HepG2 (cell line): ENCODE data around the gene SP110. TPM values are rescaled to one million over a fixed set of nuclear protein-coding genes. Genes with fewer than 3 reads are reported as not detected.

Experiments
- ATAC-seq: fragments of 200-7000 bp; cut with Tn5 transposase; 3 replicates; pipeline ENCODE4 v1.9.1; 2020; ENCODE audit warnings: mild to moderate bottlenecking, moderate library complexity
- BruUV-seq: library from RNA; stranded (reverse); fragments of 400-500 nt; replicated peaks from 2 replicates; lab custom pipeline; 2021; lab: Mats Ljungman, UMichigan
- CTCF ChIA-PET: fragments of 300-600 bp; formaldehyde crosslinking; extraction: SDS; loops from one replicate; lab custom pipeline; 2021; ENCODE audit warnings: low total read pairs, inconsistent platforms, low intra/inter-chr PET ratio; lab: Yijun Ruan, JAX
- POLR2A ChIA-PET: fragments of 350-600 bp; sonication (Branson Sonifier 250); formaldehyde crosslinking; loops from one replicate; lab custom pipeline; 2020; ENCODE audit warnings: antibody characterized with exemption, inconsistent platforms; lab: Yijun Ruan, JAX
- DNase-seq: peaks from one replicate; pipeline ENCODE4 v3.0.0-alpha.2; 2015; ENCODE audit warnings: low spot score
- FAIRE-seq: peaks from 3 replicates; lab custom pipeline; 2011; peaks lifted over from hg19 to GRCh38; lab: Jason Lieb, UNC
- H2AFZ ChIP-seq: one replicate; pipeline ENCODE4 v1.6.1; 2011; ENCODE audit warnings: low read length, inconsistent platforms
- H3K27ac ChIP-seq: fragments of 300-600 bp; 3 replicates; pipeline ENCODE4 v1.8.0; 2011; ENCODE audit warnings: mixed run types, mild to moderate bottlenecking, mixed read lengths, low read length, inconsistent platforms; ENCODE audit not compliant: insufficient read depth; ENCODE audit errors: extremely low read length
- H3K27me3 ChIP-seq, 2 experiments: fragments of 200-600 bp in 1 of 2; 2 replicates in 1 of 2; 3 replicates in 1 of 2; pipeline versions ENCODE4 v1.6.0 to v1.8.0; 2011; ENCODE audit warnings: low read length in 2 of 2, mild to moderate bottlenecking in 2 of 2, moderate library complexity in 2 of 2, inconsistent platforms in 1 of 2; ENCODE audit not compliant: insufficient read depth in 2 of 2, control insufficient read depth in 1 of 2
- H3K36me3 ChIP-seq, 2 experiments: fragments of 200-600 bp in 1 of 2; replicated peaks in 1 of 2; 2 replicates in 1 of 2; 3 replicates in 1 of 2; pipeline versions ENCODE4 v1.5.1 to v1.8.0; 2011; ENCODE audit warnings: low read length in 2 of 2, inconsistent platforms in 1 of 2; ENCODE audit not compliant: insufficient read depth in 2 of 2, control insufficient read depth in 1 of 2
- H3K4me1 ChIP-seq: 2 replicates; pipeline ENCODE4 v1.5.1; 2012; ENCODE audit warnings: low read length, inconsistent platforms; ENCODE audit not compliant: insufficient read depth
- H3K4me2 ChIP-seq: 2 replicates; pipeline ENCODE4 v1.6.0; 2011; ENCODE audit warnings: low read depth, low read length, inconsistent platforms
- H3K4me3 ChIP-seq, 3 experiments: fragments of 200-600 bp in 1 of 3; sonication (generic), shearing (Covaris generic) in 1 of 3; replicated peaks in 1 of 3; 2 replicates each; pipeline ENCODE4 v1.5.1; 2011 to 2016; ENCODE audit warnings: low read length in 3 of 3, inconsistent platforms in 2 of 3, low read depth in 2 of 3, mild to moderate bottlenecking in 2 of 3, control low read depth in 1 of 3, mixed read lengths in 1 of 3; ENCODE audit not compliant: insufficient read depth in 1 of 3
- H3K79me2 ChIP-seq: one replicate; pipeline ENCODE4 v1.6.1; 2011; ENCODE audit warnings: low read length, inconsistent platforms; ENCODE audit not compliant: insufficient read depth
- H3K9ac ChIP-seq: 2 replicates; pipeline ENCODE4 v1.6.0; 2011; ENCODE audit warnings: mild to moderate bottlenecking, low read depth, low read length, inconsistent platforms; ENCODE audit not compliant: insufficient read depth
- H3K9me3 ChIP-seq: 2 replicates; pipeline ENCODE4 v1.5.1; 2012; ENCODE audit warnings: mild to moderate bottlenecking, low read length
- H4K20me1 ChIP-seq: 2 replicates; pipeline ENCODE4 v1.6.0; 2011; ENCODE audit warnings: inconsistent platforms, mild to moderate bottlenecking, low read length, moderate library complexity; ENCODE audit not compliant: insufficient read depth
- AHDC1 ChIP-seq: sonication (generic); formaldehyde crosslinking; IDR thresholded peaks from 2 replicates; pipeline ENCODE4 v1.5.1; 2020; ENCODE audit warnings: mild to moderate bottlenecking, missing genetic modification reagents, borderline replicate concordance
- CENPBD1 ChIP-seq: sonication (generic); formaldehyde crosslinking; IDR thresholded peaks from 2 replicates; pipeline ENCODE4 v1.8.0; 2022; ENCODE audit warnings: missing genetic modification reagents, low read depth, mild to moderate bottlenecking, borderline replicate concordance
- MATR3 ChIP-seq: sonication (generic); formaldehyde crosslinking; IDR thresholded peaks from 2 replicates; pipeline ENCODE4 v1.4.0; 2020; ENCODE audit warnings: missing genetic modification reagents
- RAD51 ChIP-seq: fragments of 450-650 bp; IDR thresholded peaks from 2 replicates; pipeline ENCODE4 v1.6.1; 2016; ENCODE audit warnings: borderline replicate concordance
- TARDBP ChIP-seq: sonication (generic); formaldehyde crosslinking; IDR thresholded peaks from 2 replicates; pipeline ENCODE4 v1.8.0; 2022; ENCODE audit warnings: mild to moderate bottlenecking, missing genetic modification reagents
- ZKSCAN1 ChIP-seq: fragments of 150-350 bp; IDR thresholded peaks from 2 replicates; pipeline ENCODE4 v1.6.1; 2014; ENCODE audit warnings: low read length
- ZNF101 ChIP-seq: sonication (generic); formaldehyde crosslinking; IDR thresholded peaks from 2 replicates; pipeline ENCODE4 v1.4.0; 2020; ENCODE audit warnings: mild to moderate bottlenecking, low read depth, missing genetic modification reagents, borderline replicate concordance
- ZNF704 ChIP-seq: sonication (generic); formaldehyde crosslinking; IDR thresholded peaks from 2 replicates; pipeline ENCODE4 v1.8.1; 2023; ENCODE audit warnings: mild to moderate bottlenecking, inconsistent platforms, moderate library complexity, missing genetic modification reagents, borderline replicate concordance
- WGBS: methylation state at CpG from one replicate; pipeline ENCODE4 v1.1.6; 2017; ENCODE audit warnings: low lambda C conversion rate; 5-methylcytosine and 5-hydroxymethylcytosine counted together
- in situ Hi-C: cut with HindIII; loops from 2 replicates; pipeline ENCODE4 v1.10.0; 2017; ENCODE audit warnings: low pct_unique_long_range_greater_than_20kb; ENCODE audit not compliant: extremely low pct_ligation_motif_present
- intact Hi-C: fragments of 100-400 bp; cut with micrococcal nuclease; formaldehyde crosslinking; loops from one replicate; pipeline ENCODE4 v1.10.0; 2022; ENCODE audit not compliant: unreplicated experiment
- polyA plus RNA-seq, 8 experiments: library from polyadenylated mRNA; depleted of rRNA in 3 of 8; stranded (reverse) in 7 of 8; unstranded in 1 of 8; fragments of >200 nt; fragmentation: Illumina TruSeq in 4 of 8; extraction: Trizol in 4 of 8; gene quantifications; 2 replicates each; pipeline versions ENCODE4 v1.2.1 to v1.2.3, GENCODE V29; 2011 to 2016; ENCODE audit warnings: low read depth in 4 of 8, missing spikeins in 1 of 8, mixed read lengths in 1 of 8; ENCODE audit not compliant: insufficient read depth in 1 of 8
- total RNA-seq, 5 experiments: library from RNA; depleted of rRNA; stranded (reverse); fragments of >200 nt; fragmentation: Illumina TruSeq; extraction: Trizol; gene quantifications; 2 replicates each; pipeline ENCODE4 v1.2.3, GENCODE V29; 2016; ENCODE audit warnings: low read depth in 1 of 5

The SP110 gene
- total and polyA plus RNA-seq, 2 of the 13 experiments (the other 11 are each of a cell fraction or from before 2014, with no cell fraction given): 7.9 to 10.4 TPM

GRCh38 chr2:230234845-230235244, 15.1 kb upstream of the SP110 start:
- H3K36me3 ChIP-seq: no peaks in the 10 kb centered on the region
- ATAC-seq (no peak), DNase-seq (no peak), FAIRE-seq (no peak)
- ChIA-PET POLR2A (no interaction called here), CTCF (no interaction called here)
- TF ChIP-seq RAD51 (no peak), TARDBP (CRISPR knock-in tag) (no peak), CENPBD1 (CRISPR knock-in tag) (no peak), AHDC1 (no peak), ZNF101 (CRISPR knock-in tag) (no peak), MATR3 (CRISPR knock-in tag) (no peak), ZKSCAN1 (no peak), ZNF704 (CRISPR knock-in tag) (no peak)
- H3K9me3 ChIP-seq: peaks cover 10% of the 10 kb centered on the region; the same call in 1 of the 2 replicates
- H3K79me2 ChIP-seq: no peaks in the 10 kb centered on the region
- H4K20me1 ChIP-seq: no peaks in the 10 kb centered on the region
- H3K27me3 ChIP-seq: peaks cover 0 to 3% of the 10 kb centered on the region in 2 experiments; a peak in 1 of 5 replicates
- no peak overlapping the region for H3K27ac ChIP-seq
- no peaks in the 10 kb centered on the region for H3K4me1 ChIP-seq
- in situ Hi-C loops (no loop called here), intact Hi-C loops (no loop called here)
- 15% methylated on average over 3 of the region's 3 CpGs for WGBS
- H2AFZ ChIP-seq: no peak overlapping the region
- no peak overlapping the region for H3K4me2 ChIP-seq
- no TSS peak for BruUV-seq
- no peak overlapping the region for H3K4me3 ChIP-seq
- H3K9ac ChIP-seq: no peak overlapping the region
